IPS-NIHi7 (cell line): Measurements from ENCODE around the gene IVD.
A peak's percentile ranks its signal among the peaks of the same experiment; 100 is the strongest.
"Not testable (repeated sequence)": the region's sequence is repeated elsewhere in the genome, so short reads cannot be mapped to it uniquely, and the experiment has no call there.

Source experiments
- DNase-seq: peaks from one replicate; pipeline ENCODE4 v3.0.0; 2012; ENCODE audit warnings: mixed read lengths; ENCODE audit errors: extremely low spot score

The IVD gene

GRCh38 chr15:40439461-40439959, 33.9 kb downstream of the IVD start:
- peak; percentile 71 for DNase-seq

GRCh38 chr15:40439960-40440742, 34.6 kb downstream of the IVD start:
- DNase-seq, result no peak

- DNase-seq, result peak; percentile 100
These were observed 35.4 kb downstream of the IVD start, which contains the start of gene BAHD1 for GRCh38 chr15:40440743-40441564. TSS of gene BAHD1 (plus strand) at chr15:40440953. CDS start at chr15:40458465, 17,512 bp downstream.

GRCh38 chr15:40441565-40442531, 36.3 kb downstream of the IVD start:
- no peak for DNase-seq

- DNase-seq, result no peak
These were observed 37.7 kb downstream of the IVD start for GRCh38 chr15:40443255-40443654.

- DNase-seq, result no peak
These were observed 38.3 kb downstream of the IVD start for GRCh38 chr15:40443846-40444245.

GRCh38 chr15:40444736-40445135, 39.1 kb downstream of the IVD start:
- DNase-seq, result no peak

- DNase-seq, result no peak
These were observed 39.9 kb downstream of the IVD start for GRCh38 chr15:40445421-40445922.

- no peak for DNase-seq
These were observed 40.5 kb downstream of the IVD start for GRCh38 chr15:40446144-40446543.

- DNase-seq, result no peak
These were observed 42.8 kb downstream of the IVD start for GRCh38 chr15:40448354-40448753.

- no peak for DNase-seq
These were observed 43.7 kb downstream of the IVD start for GRCh38 chr15:40449275-40449674.

- DNase-seq, result no peak
These were observed 44.5 kb downstream of the IVD start for GRCh38 chr15:40450047-40450446.

- no peak for DNase-seq
These were observed 46.0 kb downstream of the IVD start for GRCh38 chr15:40451527-40452158.

GRCh38 chr15:40452296-40453090, 46.9 kb downstream of the IVD start:
- DNase-seq, result no peak

GRCh38 chr15:40453941-40454340, 48.3 kb downstream of the IVD start:
- DNase-seq, result not testable (repeated sequence)

GRCh38 chr15:40454904-40455391, 49.4 kb downstream of the IVD start:
- DNase-seq, result no peak

GRCh38 chr15:40456299-40456712, 50.7 kb downstream of the IVD start:
- no peak for DNase-seq

GRCh38 chr15:40456738-40457137, 51.1 kb downstream of the IVD start:
- no peak for DNase-seq

GRCh38 chr15:40458495-40459371, 53.1 kb downstream of the IVD start:
- DNase-seq, result no peak
